Body of pancreas (tissue), 4 donors: ENCODE measurements around the gene SERHL2. TPM values are rescaled to one million over a fixed set of nuclear protein-coding genes. Genes with fewer than 3 reads are reported as not detected.
"Not testable (repeated sequence)": the region's sequence is repeated elsewhere in the genome, so short reads cannot be mapped to it uniquely, and the experiment has no call there.

ENCODE experiments used
- ATAC-seq: fragments of 150-250 bp; one replicate; pipeline ENCODE4 v1.9.1; 2016
- DNase-seq, 4 donors: peaks; one replicate each; pipeline ENCODE4 v3.0.0-alpha.2; 2019
- H3K27ac ChIP-seq, 4 donors: fragments of 200-600 bp; sonication (generic); 1 replicate in 3 of 4; 2 replicates in 1 of 4; pipeline versions ENCODE4 v1.5.1 to v1.6.1; 2016 to 2019; ENCODE audit warnings: mild to moderate bottlenecking in 1 of 4, mixed read lengths in 1 of 4, moderate library complexity in 1 of 4
- H3K27me3 ChIP-seq, 2 donors: fragments of 200-600 bp; sonication (generic); one replicate each; pipeline ENCODE4 v1.6.0; 2016; ENCODE audit warnings: mild to moderate bottlenecking in 1 of 2
- H3K36me3 ChIP-seq, 2 donors: fragments of 200-600 bp; sonication (generic); replicated peaks in 1 of 2; 2 replicates each; pipeline ENCODE4 v1.5.1; 2016; ENCODE audit warnings: low read depth in 2 of 2; ENCODE audit not compliant: insufficient read depth in 1 of 2
- H3K4me1 ChIP-seq: fragments of 200-600 bp; sonication (generic); one replicate; pipeline ENCODE4 v1.6.0; 2016
- H3K4me3 ChIP-seq, 2 donors: fragments of 200-600 bp; sonication (generic); 1 replicate in 1 of 2; 2 replicates in 1 of 2; pipeline ENCODE4 v1.5.1; 2016 to 2019
- H3K9me3 ChIP-seq, 3 donors: fragments of 200-600 bp; sonication (generic); 1 replicate in 2 of 3; 2 replicates in 1 of 3; pipeline ENCODE4 v1.5.1; 2016
- CTCF ChIP-seq, 7 experiments: fragments of 450-650 bp in 4 of 7; fragments of 200-600 bp in 3 of 7; sonication (generic) in 3 of 7; IDR thresholded peaks; one replicate each; pipeline ENCODE4 v1.5.1; 2016 to 2019; ENCODE audit warnings: antibody characterized with exemption in 7 of 7
- POLR2A ChIP-seq, 3 donors: fragments of 450-650 bp; IDR thresholded peaks; one replicate each; pipeline ENCODE4 v1.6.1; 2016; ENCODE audit warnings: antibody characterized with exemption in 3 of 3, mild to moderate bottlenecking in 2 of 3
- WGBS, 2 donors: methylation state at CpG; one replicate each; pipeline ENCODE4 v1.1.5; 2017; 5-methylcytosine and 5-hydroxymethylcytosine counted together
- intact Hi-C: fragments of 100-400 bp; cut with DNase I; formaldehyde crosslinking; loops from one replicate; pipeline ENCODE4 v1.15.1; 2023
- total RNA-seq, 2 donors: library from RNA; depleted of rRNA; stranded (reverse); fragments of >200 nt; gene quantifications; one replicate each; pipeline ENCODE4 v1.1.0, GENCODE V29; 2016

The SERHL2 gene
- total RNA-seq, 2 donors from 2014 or later = 2.6 TPM; not detected in 1

DNA sequence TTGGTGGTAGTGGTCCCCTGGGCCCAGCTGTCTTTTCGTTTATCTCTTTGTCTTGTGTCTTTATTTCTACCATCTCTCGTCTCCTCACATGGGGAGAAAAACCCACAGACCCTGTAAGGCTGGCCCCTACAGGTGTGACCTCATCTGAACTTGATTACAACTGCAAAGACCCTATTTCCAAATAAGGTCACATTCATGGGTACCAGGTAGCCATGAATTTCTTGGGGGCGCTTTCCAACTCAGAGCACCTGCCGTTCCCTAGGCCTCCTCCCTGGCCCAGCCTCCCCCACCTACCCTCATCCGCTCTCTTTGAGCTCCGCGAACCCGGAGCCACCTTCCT is 20.1 kb upstream of the SERHL2 start:
- H3K27me3 ChIP-seq = no peaks in the 10 kb centered on the region
- TF ChIP-seq CTCF (IDR thresholded peaks at IDR 0.05) (no peak), POLR2A (IDR thresholded peaks at IDR 0.05) (no peak)
- no peak for DNase-seq
- no peak overlapping the region for H3K4me3 ChIP-seq
- no peak for ATAC-seq
- peaks cover 6% of the 10 kb centered on the region for H3K4me1 ChIP-seq
- intact Hi-C loops = no loop called here
- WGBS, 2 donors = 79 to 90% methylated on average over 8 of the region's 8 CpGs
- no peaks in the 10 kb centered on the region for H3K9me3 ChIP-seq
- peak overlapping the region in 2 of 4 donors; percentile 15 to 17 for H3K27ac ChIP-seq
- no peaks in the 10 kb centered on the region for H3K36me3 ChIP-seq

GRCh38 chr22:42535082-42535731 is 18.5 kb upstream of the SERHL2 start:
- H3K27me3 ChIP-seq, H3K4me1 ChIP-seq, H3K27ac ChIP-seq, DNase-seq, H3K9me3 ChIP-seq, ATAC-seq, intact Hi-C loops, H3K4me3 ChIP-seq, H3K36me3 ChIP-seq: not testable (repeated sequence)
- WGBS, 2 donors = 59 to 71% methylated on average over 1 to 4 of the region's 14 CpGs

GRCh38 chr22:42536166-42536565 is 17.6 kb upstream of the SERHL2 start:
- Histone ChIP-seq H3K4me1 (peaks cover 6% of the 10 kb centered on the region), H3K9me3 (no peaks in the 10 kb centered on the region), H3K36me3 (no peaks in the 10 kb centered on the region), H3K4me3 (no peak overlapping the region), H3K27me3 (no peaks in the 10 kb centered on the region), H3K27ac (no peak overlapping the region)
- WGBS, 2 donors = 81 to 82% methylated on average over 7 of the region's 7 CpGs
- TF ChIP-seq POLR2A (IDR thresholded peaks at IDR 0.05) (no peak), CTCF (IDR thresholded peaks at IDR 0.05) (no peak)
- DNase-seq (no peak), ATAC-seq (no peak)
- intact Hi-C loops = no loop called here

GRCh38 chr22:42536634-42537033 is 17.1 kb upstream of the SERHL2 start:
- 89 to 92% methylated on average over 18 of the region's 18 CpGs for WGBS, 2 donors
- ATAC-seq, DNase-seq, intact Hi-C loops, H3K36me3 ChIP-seq, H3K9me3 ChIP-seq, H3K4me3 ChIP-seq, H3K27me3 ChIP-seq, H3K4me1 ChIP-seq: not testable (repeated sequence)
- H3K27ac ChIP-seq = peak overlapping the region in 1 of 4 donors; percentile 28

DNA sequence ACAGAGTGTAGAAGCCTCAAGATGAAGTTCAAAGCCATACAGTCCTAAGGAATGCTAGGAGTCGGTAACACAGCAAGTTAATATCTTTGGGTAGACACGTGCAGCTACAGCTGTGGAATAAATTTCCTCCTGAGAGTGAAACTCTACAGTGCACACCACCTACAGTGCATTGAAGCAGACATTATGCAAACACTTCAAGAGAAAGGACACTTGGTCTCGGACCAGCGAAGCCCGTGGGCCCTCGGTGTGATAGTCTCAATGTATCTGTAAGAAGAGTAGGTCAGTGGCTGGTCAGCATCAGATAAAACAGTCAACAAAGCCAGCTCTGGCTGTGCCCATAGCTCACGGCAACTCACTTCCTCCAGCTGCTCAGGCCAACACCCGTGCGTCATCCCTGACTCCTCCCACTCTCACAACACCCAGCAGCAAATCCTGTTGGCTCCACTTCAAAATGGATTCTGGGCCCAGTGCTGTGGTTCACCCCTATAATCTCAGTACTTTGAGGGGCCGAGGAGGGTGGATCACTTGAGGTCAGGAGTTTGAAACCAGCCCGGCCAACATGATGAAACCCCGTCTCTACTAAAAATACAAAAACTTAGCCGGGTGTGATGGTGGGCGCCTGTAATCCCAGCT is 16.4 kb upstream of the SERHL2 start:
- 62 to 68% methylated on average over 11 to 14 of the region's 14 CpGs for WGBS, 2 donors
- H3K9me3 ChIP-seq, H3K4me3 ChIP-seq, H3K4me1 ChIP-seq, H3K36me3 ChIP-seq, DNase-seq, intact Hi-C loops, H3K27me3 ChIP-seq: not testable (repeated sequence)
- peak; percentile 79 for ATAC-seq
- H3K27ac ChIP-seq = peak overlapping the region in 2 of 4 donors; percentile 28 to 50

- peak overlapping the region in 2 of 4 donors; percentile 33 to 58 for H3K27ac ChIP-seq
- H3K4me1 ChIP-seq, intact Hi-C loops, H3K27me3 ChIP-seq, H3K9me3 ChIP-seq, H3K4me3 ChIP-seq, H3K36me3 ChIP-seq: not testable (repeated sequence)
- WGBS, 2 donors = 34 to 67% methylated on average over 8 to 11 of the region's 11 CpGs
- ATAC-seq (peak; percentile 69), DNase-seq (peak in 1 of 4 donors; percentile 19)
Observed at GRCh38 chr22:42539236-42539771, 14.5 kb upstream of the SERHL2 start.
